Transverse colon (tissue), 4 donors: Measurements from ENCODE around the gene ZNF148. TPM values are rescaled to one million over a fixed set of nuclear protein-coding genes. Genes with fewer than 3 reads are reported as not detected.

Source experiments
- DNase-seq: peaks from one replicate; pipeline ENCODE4 v3.0.0-alpha.2; 2019
- H3K27ac ChIP-seq, 4 donors: fragments of 200-600 bp; sonication (generic); 2 replicates each; pipeline ENCODE4 v1.5.1; 2016 to 2018; ENCODE audit warnings: inconsistent platforms in 4 of 4
- H3K27me3 ChIP-seq: fragments of 200-600 bp; sonication (generic); 2 replicates; pipeline ENCODE4 v1.5.1; 2017; ENCODE audit warnings: inconsistent platforms
- H3K36me3 ChIP-seq, 4 donors: fragments of 200-600 bp; sonication (generic); 2 replicates each; pipeline ENCODE4 v1.5.1; 2017 to 2019; ENCODE audit warnings: inconsistent platforms in 4 of 4
- H3K4me1 ChIP-seq, 4 donors: fragments of 200-600 bp; sonication (generic); 2 replicates each; pipeline ENCODE4 v1.5.1; 2017 to 2020; ENCODE audit warnings: inconsistent platforms in 4 of 4
- H3K4me3 ChIP-seq, 4 donors: fragments of 200-600 bp; sonication (generic); 1 replicate in 1 of 4; 2 replicates in 3 of 4; pipeline versions ENCODE4 v1.5.1 to v1.6.1; 2017 to 2019; ENCODE audit warnings: inconsistent platforms in 4 of 4
- H3K9me3 ChIP-seq, 2 donors: fragments of 200-600 bp; sonication (generic); 2 replicates each; pipeline ENCODE4 v1.5.1; 2017 to 2019; ENCODE audit warnings: inconsistent platforms in 2 of 2
- CTCF ChIP-seq, 5 experiments: fragments of 200-600 bp in 3 of 5; fragments of 450-650 bp in 2 of 5; sonication (generic) in 3 of 5; IDR thresholded peaks; 1 replicate in 2 of 5; 2 replicates in 3 of 5; pipeline ENCODE4 v1.5.1; 2016 to 2017; ENCODE audit warnings: antibody characterized with exemption in 5 of 5, inconsistent platforms in 3 of 5, mild to moderate bottlenecking in 2 of 5, moderate library complexity in 1 of 5
- EP300 ChIP-seq: sonication (generic); formaldehyde crosslinking; IDR thresholded peaks from one replicate; pipeline ENCODE4 v1.6.1; 2017; ENCODE audit warnings: antibody characterized with exemption, low read depth
- POLR2A ChIP-seq: fragments of 450-650 bp; IDR thresholded peaks from one replicate; pipeline ENCODE4 v1.6.1; 2016; ENCODE audit warnings: antibody characterized with exemption, mild to moderate bottlenecking, moderate library complexity
- POLR2AphosphoS5 ChIP-seq, 3 donors: sonication (generic); formaldehyde crosslinking; IDR thresholded peaks; one replicate each; pipeline ENCODE4 v1.6.1; 2016; ENCODE audit warnings: antibody characterized with exemption in 3 of 3
- WGBS, 2 donors: methylation state at CpG; one replicate each; pipeline ENCODE4 v1.1.5; 2018; ENCODE audit warnings: low coverage in 1 of 2; 5-methylcytosine and 5-hydroxymethylcytosine counted together
- in situ Hi-C, 4 donors: fragments of 200-750 bp; cut with MboI; loops; one replicate each; pipeline versions ENCODE4 v1.15.0 to v1.15.1; 2017; ENCODE audit warnings: low sequenced_read_pairs in 3 of 4, low pct_ligation_motif_present in 1 of 4, low pct_unique_long_range_greater_than_20kb in 1 of 4
- intact Hi-C: fragments of 100-400 bp; cut with DNase I; formaldehyde crosslinking; loops from one replicate; pipeline ENCODE4 v1.15.1; 2023; ENCODE audit warnings: low total_unique reads
- total RNA-seq, 4 donors: library from RNA; depleted of rRNA; stranded (reverse); fragments of >200 nt; gene quantifications; one replicate each; pipeline ENCODE4 v1.1.0, GENCODE V29; 2016

Gene ZNF148
- total RNA-seq, 4 donors from 2014 or later: 23.6 to 30.3 (median 27.6) TPM

- H3K36me3 ChIP-seq: no peaks in the 10 kb centered on the region
- H3K27me3 ChIP-seq: no peaks in the 10 kb centered on the region
- H3K9me3 ChIP-seq: no peaks in the 10 kb centered on the region
- H3K27ac ChIP-seq: no peak overlapping the region
- intact Hi-C loops: no loop called here
- no peak overlapping the region for H3K4me3 ChIP-seq
- DNase-seq: no peak
- TF ChIP-seq EP300 (no peak), POLR2A (no peak), POLR2AphosphoS5 (IDR thresholded peaks at IDR 0.05) (no peak), CTCF (IDR thresholded peaks at IDR 0.05) (no peak)
- H3K4me1 ChIP-seq: peaks cover 0 to 23% (median 6%) of the 10 kb centered on the region in 4 donors
- in situ Hi-C loops: no loop called here
Measured at GRCh38 chr3:125256675-125257074, 118.5 kb downstream of the ZNF148 start.

- in situ Hi-C loops (no loop called here), intact Hi-C loops (no loop called here)
Measured at GRCh38 chr3:125250973-125251372, 124.2 kb downstream of the ZNF148 start.

GRCh38 chr3:125246237-125246636, 128.9 kb downstream of the ZNF148 start:
- no peak for DNase-seq

More at GRCh38 chr3:125250973-125251372, 124.2 kb downstream of the ZNF148 start:
- Histone ChIP-seq H3K4me3 (no peak overlapping the region), H3K27ac (no peak overlapping the region), H3K27me3 (no peaks in the 10 kb centered on the region), H3K4me1 (no peaks in the 10 kb centered on the region), H3K9me3 (no peaks in the 10 kb centered on the region), H3K36me3 (no peaks in the 10 kb centered on the region)
- no peak for DNase-seq
- 73 to 76% methylated on average over 2 of the region's 2 CpGs for WGBS, 2 donors
- TF ChIP-seq CTCF (IDR thresholded peaks at IDR 0.05) (no peak), EP300 (no peak), POLR2AphosphoS5 (IDR thresholded peaks at IDR 0.05) (no peak), POLR2A (no peak)

GRCh38 chr3:125245521-125245920, 129.6 kb downstream of the ZNF148 start:
- in situ Hi-C loops (no loop called here), intact Hi-C loops (no loop called here)
- no peak for TF ChIP-seq CTCF (IDR thresholded peaks at IDR 0.05)
- no peak for TF ChIP-seq POLR2A
- TF ChIP-seq POLR2AphosphoS5 (IDR thresholded peaks at IDR 0.05): no peak
- TF ChIP-seq EP300: no peak
- H3K4me1 ChIP-seq: no peaks in the 10 kb centered on the region
- no peaks in the 10 kb centered on the region for H3K9me3 ChIP-seq
- H3K27ac ChIP-seq: no peak overlapping the region
- DNase-seq: no peak
- no peak overlapping the region for H3K4me3 ChIP-seq
- no peaks in the 10 kb centered on the region for H3K27me3 ChIP-seq
- H3K36me3 ChIP-seq: no peaks in the 10 kb centered on the region

More at GRCh38 chr3:125246237-125246636, 128.9 kb downstream of the ZNF148 start:
- intact Hi-C loops (no loop called here), in situ Hi-C loops (no loop called here)
- Histone ChIP-seq H3K27me3 (no peaks in the 10 kb centered on the region), H3K9me3 (no peaks in the 10 kb centered on the region), H3K27ac (no peak overlapping the region), H3K4me1 (no peaks in the 10 kb centered on the region), H3K36me3 (no peaks in the 10 kb centered on the region), H3K4me3 (no peak overlapping the region)
- 97 to 100% methylated on average over 1 of the region's 1 CpG for WGBS, 2 donors
- no peak for TF ChIP-seq POLR2A
- no peak for TF ChIP-seq CTCF (IDR thresholded peaks at IDR 0.05)
- TF ChIP-seq POLR2AphosphoS5 (IDR thresholded peaks at IDR 0.05): no peak
